Hepatocyte (in vitro differentiated cells): ENCODE results near the gene PIK3C2G. TPM values are rescaled to one million over a fixed set of nuclear protein-coding genes. Genes with fewer than 3 reads are reported as not detected.
A peak's percentile ranks its signal among the peaks of the same experiment; 100 is the strongest.

ENCODE experiments used
- DNase-seq: peaks from one replicate; pipeline ENCODE4 v3.0.0-alpha.2; 2016; ENCODE audit warnings: low spot score
- H2AFZ ChIP-seq: fragments of 200-600 bp; sonication (generic); 2 replicates; pipeline ENCODE4 v1.6.0; 2016; ENCODE audit warnings: antibody characterized with exemption, mild to moderate bottlenecking
- H3K27ac ChIP-seq: fragments of 200-600 bp; sonication (generic); 2 replicates; pipeline ENCODE4 v1.5.1; 2016; ENCODE audit warnings: mild to moderate bottlenecking
- H3K27me3 ChIP-seq: fragments of 200-600 bp; sonication (generic); 2 replicates; pipeline ENCODE4 v1.6.1; 2016
- H3K36me3 ChIP-seq: fragments of 200-600 bp; sonication (generic); replicated peaks from 2 replicates; pipeline ENCODE4 v1.5.1; 2016; ENCODE audit warnings: low read depth; ENCODE audit not compliant: insufficient read depth
- H3K4me1 ChIP-seq: fragments of 200-600 bp; sonication (generic); 2 replicates; pipeline ENCODE4 v1.5.1; 2016; ENCODE audit warnings: mild to moderate bottlenecking, moderate library complexity; ENCODE audit not compliant: insufficient read depth
- H3K4me2 ChIP-seq: fragments of 200-600 bp; sonication (generic); 2 replicates; pipeline ENCODE4 v1.6.0; 2016
- H3K4me3 ChIP-seq: fragments of 200-600 bp; sonication (generic); 2 replicates; pipeline ENCODE4 v1.5.1; 2016; ENCODE audit warnings: mild to moderate bottlenecking
- H3K79me2 ChIP-seq: fragments of 200-600 bp; sonication (generic); 2 replicates; pipeline ENCODE4 v1.6.0; 2017; ENCODE audit warnings: mild to moderate bottlenecking
- H3K9me2 ChIP-seq: fragments of 200-600 bp; sonication (generic); replicated peaks from 2 replicates; pipeline ENCODE4 v1.6.0; 2017; ENCODE audit warnings: mild to moderate bottlenecking; ENCODE audit not compliant: insufficient read depth
- H3K9me3 ChIP-seq: fragments of 200-600 bp; sonication (generic); 2 replicates; pipeline ENCODE4 v1.5.1; 2016; ENCODE audit warnings: low read depth, mild to moderate bottlenecking
- H4K20me1 ChIP-seq: fragments of 200-600 bp; sonication (generic); 2 replicates; pipeline ENCODE4 v1.6.0; 2016; ENCODE audit warnings: mild to moderate bottlenecking; ENCODE audit not compliant: insufficient read depth, poor library complexity, severe bottlenecking
- EZH2 ChIP-seq: fragments of 200-600 bp; sonication (generic); IDR thresholded peaks from 2 replicates; pipeline ENCODE4 v1.6.1; 2016; ENCODE audit warnings: antibody characterized with exemption, mild to moderate bottlenecking, borderline replicate concordance
- EZH2phosphoT487 ChIP-seq: fragments of 200-600 bp; sonication (generic); IDR thresholded peaks from one replicate; pipeline ENCODE4 v1.6.1; 2018; ENCODE audit warnings: antibody characterized with exemption, mild to moderate bottlenecking, low read depth, moderate library complexity; ENCODE audit not compliant: unreplicated experiment, severe bottlenecking
- WGBS: methylation state at CpG from one replicate; pipeline ENCODE4 v1.1.6; 2016; ENCODE audit warnings: low lambda C conversion rate; ENCODE audit errors: missing lambda C conversion rate; 5-methylcytosine and 5-hydroxymethylcytosine counted together
- polyA plus RNA-seq: library from polyadenylated mRNA; unstranded; fragments of >200 nt; fragmentation: Nextera tagmentation; extraction: Ambion mirVana; gene quantifications from 2 replicates; pipeline ENCODE4 v1.2.1, GENCODE V29; 2016
- total RNA-seq: library from RNA; depleted of rRNA; stranded (reverse); fragments of >200 nt; gene quantifications from 2 replicates; pipeline ENCODE4 v1.2.3, GENCODE V29; 2014
- TF ChIP-seq, protein P1 (sequence below): fragments of 200-600 bp; sonication (generic); IDR thresholded peaks from 2 replicates; pipeline ENCODE4 v1.5.1; 2016; ENCODE audit warnings: antibody characterized with exemption, mild to moderate bottlenecking; ENCODE audit not compliant: poor library complexity

The PIK3C2G gene
- total RNA-seq (6.7 and 7.1 TPM in 2 replicates), polyA plus RNA-seq (3.5 and 5.2 TPM in 2 replicates)

DNA sequence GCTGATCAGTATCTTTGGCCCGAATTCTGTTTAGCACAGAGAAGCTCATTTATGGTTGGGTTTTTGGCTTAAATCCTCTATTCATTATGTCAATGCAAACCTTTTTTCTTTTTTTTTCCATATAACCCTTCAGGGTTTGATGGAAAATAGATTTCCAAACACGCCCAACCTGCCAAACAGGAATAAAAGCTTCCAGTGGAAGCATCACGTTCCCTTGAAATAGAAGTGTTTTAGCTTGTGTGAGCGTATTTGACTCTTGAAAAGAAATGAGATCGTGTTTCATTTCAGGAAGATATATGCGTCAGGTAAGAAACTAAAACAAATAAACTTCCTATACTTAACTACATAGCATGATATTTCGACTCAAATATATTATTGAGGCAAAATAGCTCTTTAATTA is at the start of gene PIK3C2G:
Gene PIK3C2G (plus strand): TSS at position 246 of the 400 bp plus-strand sequence. CDS start 20,564 bp downstream, outside the sequence.
- peak within 1 kb of the TSS; percentile 38 for H3K4me2 ChIP-seq
- H3K27ac ChIP-seq, result peak within 1 kb of the TSS; percentile 61
- H3K79me2 ChIP-seq, result no peaks in the 10 kb centered on the region
- TF ChIP-seq, protein P1, sequence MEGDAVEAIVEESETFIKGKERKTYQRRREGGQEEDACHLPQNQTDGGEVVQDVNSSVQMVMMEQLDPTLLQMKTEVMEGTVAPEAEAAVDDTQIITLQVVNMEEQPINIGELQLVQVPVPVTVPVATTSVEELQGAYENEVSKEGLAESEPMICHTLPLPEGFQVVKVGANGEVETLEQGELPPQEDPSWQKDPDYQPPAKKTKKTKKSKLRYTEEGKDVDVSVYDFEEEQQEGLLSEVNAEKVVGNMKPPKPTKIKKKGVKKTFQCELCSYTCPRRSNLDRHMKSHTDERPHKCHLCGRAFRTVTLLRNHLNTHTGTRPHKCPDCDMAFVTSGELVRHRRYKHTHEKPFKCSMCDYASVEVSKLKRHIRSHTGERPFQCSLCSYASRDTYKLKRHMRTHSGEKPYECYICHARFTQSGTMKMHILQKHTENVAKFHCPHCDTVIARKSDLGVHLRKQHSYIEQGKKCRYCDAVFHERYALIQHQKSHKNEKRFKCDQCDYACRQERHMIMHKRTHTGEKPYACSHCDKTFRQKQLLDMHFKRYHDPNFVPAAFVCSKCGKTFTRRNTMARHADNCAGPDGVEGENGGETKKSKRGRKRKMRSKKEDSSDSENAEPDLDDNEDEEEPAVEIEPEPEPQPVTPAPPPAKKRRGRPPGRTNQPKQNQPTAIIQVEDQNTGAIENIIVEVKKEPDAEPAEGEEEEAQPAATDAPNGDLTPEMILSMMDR, result no peak
- TF ChIP-seq EZH2phosphoT487, result no peak
- no peak for TF ChIP-seq EZH2
- no peaks in the 10 kb centered on the region for H4K20me1 ChIP-seq
- H3K27me3 ChIP-seq, result no peaks in the 10 kb centered on the region
- H3K4me3 ChIP-seq, result no peak within 1 kb of the TSS
- no peaks in the 10 kb centered on the region for H3K4me1 ChIP-seq
- no peaks in the 10 kb centered on the region for H3K9me3 ChIP-seq
- no peak within 1 kb of the TSS for H2AFZ ChIP-seq
- DNase-seq, result peak; percentile 14
- H3K9me2 ChIP-seq, result no peaks in the 10 kb centered on the region
- H3K36me3 ChIP-seq, result no peaks in the 10 kb centered on the region
- WGBS, result 78% methylated on average over 7 of the region's 7 CpGs

DNA sequence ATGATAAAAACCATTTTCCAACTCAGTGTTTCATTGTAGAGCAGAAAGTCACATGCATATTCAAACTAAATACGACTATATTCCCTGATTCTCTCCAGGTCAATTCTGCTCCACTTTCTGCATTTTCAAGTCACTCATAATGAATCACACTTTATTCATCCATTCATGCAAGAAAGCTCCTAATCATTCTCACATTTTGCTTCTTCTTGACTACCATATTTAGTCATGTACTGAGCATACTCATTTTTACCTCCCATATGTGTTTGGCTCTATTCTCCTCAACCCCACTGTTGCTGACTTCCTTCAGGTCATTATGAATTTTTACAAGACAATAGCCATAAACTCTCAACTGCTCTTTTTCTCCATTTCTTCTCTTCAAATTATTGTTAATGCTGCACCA is 43.4 kb upstream of the PIK3C2G start:
- Histone ChIP-seq H3K4me3 (no peak overlapping the region), H3K9me2 (no peaks in the 10 kb centered on the region), H3K36me3 (no peaks in the 10 kb centered on the region), H3K27ac (no peak overlapping the region), H3K4me1 (no peaks in the 10 kb centered on the region), H4K20me1 (no peaks in the 10 kb centered on the region), H2AFZ (no peak overlapping the region), H3K4me2 (no peak overlapping the region), H3K79me2 (no peaks in the 10 kb centered on the region), H3K9me3 (no peaks in the 10 kb centered on the region), H3K27me3 (no peaks in the 10 kb centered on the region)
- no peak for DNase-seq
- TF ChIP-seq EZH2, result no peak
- TF ChIP-seq, protein P1, result no peak
- no peak for TF ChIP-seq EZH2phosphoT487
- WGBS, result 96% methylated on average over 1 of the region's 1 CpG

DNA sequence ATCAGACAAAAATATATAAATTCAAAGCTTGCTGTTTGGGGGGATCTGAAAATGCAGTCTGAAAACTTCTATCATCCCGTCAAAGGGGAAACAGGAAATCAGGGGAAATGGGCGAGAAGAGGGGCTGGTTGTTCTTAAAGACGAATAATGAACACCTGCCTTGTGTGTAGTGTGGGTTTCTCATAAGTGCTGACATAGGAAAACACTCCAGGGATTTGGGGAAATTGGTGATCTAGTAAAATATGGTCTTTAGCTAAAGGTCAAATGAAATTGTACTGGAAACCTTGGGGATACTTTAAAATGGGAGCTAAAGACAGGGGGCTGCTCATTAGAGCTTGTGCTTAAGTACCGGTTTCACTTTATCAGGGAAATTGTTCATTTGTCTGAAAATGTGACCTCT is 39.6 kb upstream of the PIK3C2G start:
- Histone ChIP-seq H3K4me2 (no peak overlapping the region), H3K4me3 (no peak overlapping the region), H2AFZ (no peak overlapping the region), H4K20me1 (no peaks in the 10 kb centered on the region), H3K27me3 (no peaks in the 10 kb centered on the region), H3K36me3 (no peaks in the 10 kb centered on the region), H3K9me3 (no peaks in the 10 kb centered on the region), H3K9me2 (no peaks in the 10 kb centered on the region), H3K4me1 (no peaks in the 10 kb centered on the region), H3K79me2 (no peaks in the 10 kb centered on the region), H3K27ac (no peak overlapping the region)
- WGBS, result 79% methylated on average over 4 of the region's 4 CpGs
- DNase-seq, result no peak
- TF ChIP-seq EZH2phosphoT487, result no peak
- TF ChIP-seq, protein P1, result no peak
- TF ChIP-seq EZH2, result no peak

- H3K4me2 ChIP-seq, result no peak overlapping the region
- no peaks in the 10 kb centered on the region for H4K20me1 ChIP-seq
- H3K27me3 ChIP-seq, result no peaks in the 10 kb centered on the region
- no peaks in the 10 kb centered on the region for H3K9me3 ChIP-seq
- no peaks in the 10 kb centered on the region for H3K36me3 ChIP-seq
- H3K27ac ChIP-seq, result no peak overlapping the region
- WGBS, result 97% methylated on average over 1 of the region's 1 CpG
- H2AFZ ChIP-seq, result no peak overlapping the region
- DNase-seq, result no peak
- no peaks in the 10 kb centered on the region for H3K9me2 ChIP-seq
- H3K4me1 ChIP-seq, result no peaks in the 10 kb centered on the region
- no peak overlapping the region for H3K4me3 ChIP-seq
- no peak for TF ChIP-seq EZH2phosphoT487
- TF ChIP-seq EZH2, result no peak
- TF ChIP-seq, protein P1, result no peak
- H3K79me2 ChIP-seq, result no peaks in the 10 kb centered on the region
These were observed 38.6 kb upstream of the PIK3C2G start for GRCh38 chr12:18222699-18223098.
